IMR-90 (cell line): ENCODE measurements around the gene CNNM2. TPM values are rescaled to one million over a fixed set of nuclear protein-coding genes. Genes with fewer than 3 reads are reported as not detected.

Experiments used
- ATAC-seq: fragments of 200-7000 bp; cut with Tn5 transposase; 2 replicates; pipeline ENCODE4 v1.9.1; 2020; ENCODE audit warnings: low read depth, mild to moderate bottlenecking, moderate library complexity
- BruUV-seq: library from RNA; stranded (reverse); fragments of 400-500 nt; replicated peaks from 2 replicates; lab custom pipeline; 2021; lab: Mats Ljungman, UMichigan
- CTCF ChIA-PET: fragments of 300-600 bp; formaldehyde crosslinking; extraction: SDS; loops from one replicate; lab custom pipeline; 2021; ENCODE audit warnings: antibody characterized with exemption; lab: Yijun Ruan, JAX
- POLR2A ChIA-PET: fragments of 300-600 bp; sonication (Branson Sonifier 250); formaldehyde crosslinking; loops from one replicate; lab custom pipeline; 2022; ENCODE audit warnings: antibody characterized with exemption; ENCODE audit not compliant: unreplicated experiment; lab: Charles Lee
- DNase-seq: peaks from one replicate; pipeline ENCODE4 v3.0.0; 2013
- H2AFZ ChIP-seq: replicated peaks from 2 replicates; pipeline ENCODE3; 2013; ENCODE audit warnings: low read length, mild to moderate bottlenecking; ENCODE audit not compliant: poor library complexity
- H2AK5ac ChIP-seq: 2 replicates; pipeline ENCODE4 v1.6.1; 2013; ENCODE audit warnings: low read depth, low read length, inconsistent platforms
- H2AK9ac ChIP-seq: replicated peaks from 2 replicates; pipeline ENCODE3; 2013; ENCODE audit warnings: mild to moderate bottlenecking, low read depth, low read length, moderate library complexity; ENCODE audit not compliant: poor library complexity
- H2BK120ac ChIP-seq: 2 replicates; pipeline ENCODE4 v1.6.1; 2013; ENCODE audit warnings: low read depth, low read length, inconsistent platforms
- H2BK15ac ChIP-seq: 3 replicates; pipeline ENCODE4 v1.6.1; 2013; ENCODE audit warnings: low read depth, low read length, inconsistent platforms
- H2BK20ac ChIP-seq: 2 replicates; pipeline ENCODE4 v1.6.1; 2013; ENCODE audit warnings: low read depth, mild to moderate bottlenecking, inconsistent platforms, low read length, moderate library complexity
- H2BK5ac ChIP-seq: 2 replicates; pipeline ENCODE4 v1.6.1; 2013; ENCODE audit warnings: mild to moderate bottlenecking, low read depth, low read length, inconsistent platforms; ENCODE audit not compliant: poor library complexity, severe bottlenecking
- H3K14ac ChIP-seq: replicated peaks from 2 replicates; pipeline ENCODE4 v1.6.1; 2013; ENCODE audit warnings: low read depth, low read length, inconsistent platforms
- H3K18ac ChIP-seq: 2 replicates; pipeline ENCODE4 v1.6.1; 2013; ENCODE audit warnings: low read depth, low read length, control low read depth
- H3K23ac ChIP-seq: 2 replicates; pipeline ENCODE4 v1.6.1; 2013; ENCODE audit warnings: low read depth, low read length, inconsistent platforms
- H3K27ac ChIP-seq: 2 replicates; pipeline ENCODE4 v1.5.1; 2013; ENCODE audit warnings: mild to moderate bottlenecking, control low read depth, low read length; ENCODE audit not compliant: insufficient read depth
- H3K27me3 ChIP-seq: 2 replicates; pipeline ENCODE4 v1.6.1; 2013; ENCODE audit warnings: low read length; ENCODE audit not compliant: control insufficient read depth, insufficient read depth
- H3K36me3 ChIP-seq: 2 replicates; pipeline ENCODE4 v1.6.1; 2013; ENCODE audit warnings: low read length, mixed read lengths; ENCODE audit not compliant: control insufficient read depth, insufficient read depth
- H3K4ac ChIP-seq: 2 replicates; pipeline ENCODE4 v1.6.1; 2013; ENCODE audit warnings: low read depth, low read length, inconsistent platforms
- H3K4me1 ChIP-seq: 2 replicates; pipeline ENCODE4 v1.6.1; 2013; ENCODE audit warnings: low read length, mixed read lengths; ENCODE audit not compliant: control insufficient read depth, insufficient read depth
- H3K4me2 ChIP-seq: 2 replicates; pipeline ENCODE4 v1.6.1; 2013; ENCODE audit warnings: low read depth, mild to moderate bottlenecking, control low read depth, low read length, moderate library complexity
- H3K4me3 ChIP-seq: 2 replicates; pipeline ENCODE4 v1.5.1; 2013; ENCODE audit warnings: low read depth, mild to moderate bottlenecking, control low read depth, low read length, moderate library complexity; ENCODE audit not compliant: insufficient read depth
- H3K56ac ChIP-seq: 2 replicates; pipeline ENCODE4 v1.6.1; 2013; ENCODE audit warnings: low read length, inconsistent platforms; ENCODE audit not compliant: insufficient read depth; ENCODE audit errors: extremely low read depth
- H3K79me1 ChIP-seq, 2 experiments: 2 replicates each; pipeline ENCODE4 v1.6.1; 2013; ENCODE audit warnings: low read length in 2 of 2, inconsistent platforms in 1 of 2, low read depth in 1 of 2
- H3K9ac ChIP-seq: 2 replicates; pipeline ENCODE4 v1.6.1; 2013; ENCODE audit warnings: low read depth, low read length, control low read depth
- H3K9me1 ChIP-seq: 2 replicates; pipeline ENCODE4 v1.6.1; 2013; ENCODE audit warnings: low read length, inconsistent platforms; ENCODE audit not compliant: insufficient read depth
- H3K9me3 ChIP-seq: 2 replicates; pipeline ENCODE4 v1.6.1; 2013; ENCODE audit warnings: low read length; ENCODE audit not compliant: control insufficient read depth, insufficient read depth
- H4K20me1 ChIP-seq: 2 replicates; pipeline ENCODE4 v1.6.1; 2013; ENCODE audit warnings: low read length, inconsistent platforms; ENCODE audit not compliant: insufficient read depth
- H4K5ac ChIP-seq: 2 replicates; pipeline ENCODE4 v1.6.1; 2013; ENCODE audit warnings: mild to moderate bottlenecking, low read depth, low read length, control low read depth
- H4K8ac ChIP-seq, 2 experiments: 2 replicates each; pipeline ENCODE4 v1.6.1; 2013; ENCODE audit warnings: low read depth in 2 of 2, low read length in 2 of 2, control low read depth in 1 of 2, inconsistent platforms in 1 of 2
- H4K91ac ChIP-seq: 2 replicates; pipeline ENCODE4 v1.6.1; 2013; ENCODE audit warnings: low read depth, low read length, inconsistent platforms; ENCODE audit not compliant: insufficient read depth
- CHD1 ChIP-seq: IDR thresholded peaks from 2 replicates; pipeline ENCODE4 v1.6.1; 2012; ENCODE audit warnings: low read depth, low read length, improper control_type of control experiment
- MXI1 ChIP-seq: IDR thresholded peaks from 2 replicates; pipeline ENCODE4 v1.6.1; 2012; ENCODE audit warnings: low read depth, mild to moderate bottlenecking, low read length, moderate library complexity, borderline replicate concordance
- RCOR1 ChIP-seq: IDR thresholded peaks from 2 replicates; pipeline ENCODE4 v1.6.1; 2012; ENCODE audit warnings: mild to moderate bottlenecking, low read length, improper control_type of control experiment; ENCODE audit not compliant: insufficient replicate concordance
- WGBS, 2 experiments: methylation state at CpG; one replicate each; pipeline versions ENCODE4 v1.1.5 to v1.1.7; 2013; ENCODE audit warnings: missing lambda C conversion rate in 2 of 2; ENCODE audit not compliant: insufficient read length in 1 of 2; ENCODE audit errors: extremely low coverage in 2 of 2; 5-methylcytosine and 5-hydroxymethylcytosine counted together
- dilution Hi-C: fragments of 300-500 bp; cut with HindIII; formaldehyde crosslinking; loops from one replicate; pipeline ENCODE4 v1.14.3; 2018; ENCODE audit warnings: low sequenced_read_pairs; ENCODE audit not compliant: unreplicated experiment
- in situ Hi-C: fragments of 300-500 bp; cut with MboI; formaldehyde crosslinking; loops from 3 replicates; pipeline ENCODE4 v1.14.3; 2019; ENCODE audit warnings: low sequenced_read_pairs, inconsistent platforms, mixed read lengths
- intact Hi-C: fragments of 100-400 bp; cut with micrococcal nuclease; formaldehyde crosslinking; loops from 2 replicates; pipeline ENCODE4 v1.10.0; 2022
- polyA plus RNA-seq, 3 experiments: library from polyadenylated mRNA; depleted of rRNA; stranded (reverse); fragments of >200 nt; gene quantifications; 2 replicates each; pipeline ENCODE4 v1.2.3, GENCODE V29; 2012; ENCODE audit warnings: low replicate concordance in 1 of 3
- total RNA-seq: library from RNA; depleted of rRNA; stranded (reverse); fragments of >200 nt; gene quantifications from 2 replicates; pipeline ENCODE4 v1.2.3, GENCODE V29; 2012

The CNNM2 gene
- total and polyA plus RNA-seq, 2 of the 4 experiments (the other 2 are of a cell fraction), result 4.7 to 5.6 TPM

GRCh38 chr10:102876747-102877153 lies 41.3 kb upstream of the CNNM2 start:
- no peak overlapping the region for H3K4me2 ChIP-seq
- H2AK5ac ChIP-seq, result no peak overlapping the region
- ChIA-PET POLR2A (no interaction called here), CTCF (interaction anchor here (0.9 kb wide), 1 partner anchor 25 kb away, joined by 3 read pairs; no protein-coding TSS in a partner anchor)
- no peaks in the 10 kb centered on the region for H3K9me1 ChIP-seq
- H3K9me3 ChIP-seq, result no peaks in the 10 kb centered on the region
- H2AK9ac ChIP-seq, result no peak overlapping the region
- no peak overlapping the region for H4K91ac ChIP-seq
- no peak for ATAC-seq
- H4K5ac ChIP-seq, result no peak overlapping the region
- H3K4me1 ChIP-seq, result no peaks in the 10 kb centered on the region
- H3K27ac ChIP-seq, result no peak overlapping the region
- no peaks in the 10 kb centered on the region for H3K79me1 ChIP-seq
- no peak overlapping the region for H2BK20ac ChIP-seq
- H2BK5ac ChIP-seq, result no peak overlapping the region
- intact Hi-C loops, result no loop called here
- no peak overlapping the region for H3K23ac ChIP-seq
- no peak for DNase-seq
- no peak overlapping the region for H2BK15ac ChIP-seq
- no peak overlapping the region for H3K56ac ChIP-seq
- H3K4ac ChIP-seq, result no peak overlapping the region
- H3K14ac ChIP-seq, result no peak overlapping the region
- H2BK120ac ChIP-seq, result no peak overlapping the region
- no peaks in the 10 kb centered on the region for H4K20me1 ChIP-seq
- no peak overlapping the region for H4K8ac ChIP-seq
- no peak overlapping the region for H3K9ac ChIP-seq
- BruUV-seq, result no TSS peak
- TF ChIP-seq RCOR1 (no peak), CHD1 (no peak), MXI1 (no peak)
- in situ Hi-C loops, result no loop called here
- no peak overlapping the region for H2AFZ ChIP-seq
- WGBS, 2 experiments, result no CpG with 5 or more reads among the region's 2 CpGs
- dilution Hi-C loops, result no loop called here
- H3K4me3 ChIP-seq, result no peak overlapping the region
- no peaks in the 10 kb centered on the region for H3K27me3 ChIP-seq
- no peaks in the 10 kb centered on the region for H3K36me3 ChIP-seq
- H3K18ac ChIP-seq, result no peak overlapping the region
